GM20000 (cell line): ENCODE results near the gene ENTPD2.

Experiments
- DNase-seq: peaks from one replicate; pipeline ENCODE4 v3.0.0; 2012; ENCODE audit warnings: low spot score
- CTCF ChIP-seq: IDR thresholded peaks from 2 replicates; pipeline ENCODE4 v1.5.1; 2012; ENCODE audit warnings: mild to moderate bottlenecking, control low read depth; ENCODE audit errors: extremely low read depth, missing control alignments

ENTPD2 gene

GRCh38 chr9:137017071-137017470 is 36.8 kb downstream of the ENTPD2 start:
- no peak for TF ChIP-seq CTCF
- DNase-seq = no peak

- no peak for TF ChIP-seq CTCF
- DNase-seq = no peak
Observed at GRCh38 chr9:137016436-137016835, 37.4 kb downstream of the ENTPD2 start.

GRCh38 chr9:137015976-137016375 is 37.9 kb downstream of the ENTPD2 start:
- TF ChIP-seq CTCF = no peak
- DNase-seq = no peak

GRCh38 chr9:137015540-137015930 is 38.3 kb downstream of the ENTPD2 start:
- no peak for DNase-seq
- TF ChIP-seq CTCF = no peak

- DNase-seq = no peak
- TF ChIP-seq CTCF = no peak
Observed at GRCh38 chr9:137014776-137015539, 38.9 kb downstream of the ENTPD2 start.

GRCh38 chr9:137014166-137014565 is 39.7 kb downstream of the ENTPD2 start:
- no peak for DNase-seq

GRCh38 chr9:137013571-137013940 is 40.3 kb downstream of the ENTPD2 start:
- no peak for DNase-seq
- TF ChIP-seq CTCF = no peak

More at GRCh38 chr9:137014166-137014565, 39.7 kb downstream of the ENTPD2 start:
- TF ChIP-seq CTCF = no peak
